NCI-H345 treated with DMSO at 0.1 percent for 48 hours (cell line): Measurements from ENCODE around the gene SUV39H2.
"Not testable (repeated sequence)": the region's sequence is repeated elsewhere in the genome, so short reads cannot be mapped to it uniquely, and the experiment has no call there.

ENCODE experiments used
- DNase-seq: peaks from one replicate; lab custom pipeline; 2025; ENCODE audit not compliant: unreplicated experiment; lab: John Stamatoyannopoulos, UW

The SUV39H2 gene

GRCh38 chr10:14873090-14873760 lies 5.4 kb upstream of the SUV39H2 start:
- no peak for DNase-seq

GRCh38 chr10:14875941-14876340 lies 2.7 kb upstream of the SUV39H2 start:
- DNase-seq = no peak

GRCh38 chr10:14876764-14877163 lies 1.9 kb upstream of the SUV39H2 start:
- DNase-seq = no peak

- no peak for DNase-seq
These were observed 660 bp downstream of the SUV39H2 start for GRCh38 chr10:14879124-14879927.

- no peak for DNase-seq
These were observed 1.2 kb downstream of the SUV39H2 start for GRCh38 chr10:14879928-14880193.

- DNase-seq = no peak
These were observed 1.6 kb downstream of the SUV39H2 start for GRCh38 chr10:14880229-14880628.

- DNase-seq = no peak
These were observed 5.4 kb downstream of the SUV39H2 start for GRCh38 chr10:14884082-14884481.

DNA sequence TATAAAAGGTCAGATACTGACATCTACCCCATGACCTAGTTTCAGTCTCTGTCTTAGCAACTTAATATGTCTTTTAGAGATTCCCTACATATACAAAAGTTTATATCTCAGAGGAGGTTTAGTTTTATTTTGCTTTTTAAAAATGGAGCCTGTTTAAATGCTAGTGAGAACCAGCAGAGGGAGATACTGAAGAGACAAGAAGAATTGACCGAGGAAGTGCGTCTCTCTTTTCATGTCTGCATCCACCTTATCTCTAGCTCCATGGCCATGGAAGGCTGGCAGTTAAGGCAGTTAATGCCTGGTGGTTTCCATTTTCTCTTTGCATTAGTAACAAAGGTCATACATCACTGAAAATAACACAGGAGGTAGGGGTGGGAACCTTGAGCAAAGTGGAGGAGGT lies 10.7 kb downstream of the SUV39H2 start:
- no peak for DNase-seq

- no peak for DNase-seq
These were observed 12.5 kb downstream of the SUV39H2 start for GRCh38 chr10:14891151-14891550.

DNA sequence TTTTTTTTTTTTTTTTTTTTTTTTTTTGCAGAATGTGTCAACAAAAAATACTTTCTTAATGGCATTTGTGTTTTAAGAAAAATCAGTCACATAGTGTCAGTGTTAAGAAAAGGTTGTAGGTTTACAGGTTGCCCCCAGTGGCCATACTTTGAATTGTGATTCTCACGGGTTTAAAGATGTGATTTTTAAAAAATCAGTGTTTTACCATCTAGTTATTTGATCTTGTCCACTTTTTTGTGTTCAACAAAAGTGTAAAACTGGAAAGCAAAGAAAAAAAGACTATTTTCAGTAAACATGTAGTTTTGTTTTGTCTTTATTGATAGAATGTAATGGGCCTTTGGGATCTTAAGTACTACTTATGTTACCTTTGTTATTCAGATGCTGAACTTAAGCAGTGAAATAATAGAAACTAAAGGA lies 25.7 kb downstream of the SUV39H2 start:
- DNase-seq = no peak

GRCh38 chr10:14904864-14905263 lies 26.2 kb downstream of the SUV39H2 start:
- DNase-seq = no peak

- DNase-seq = no peak
These were observed 27.2 kb downstream of the SUV39H2 start for GRCh38 chr10:14905890-14906289.

DNA sequence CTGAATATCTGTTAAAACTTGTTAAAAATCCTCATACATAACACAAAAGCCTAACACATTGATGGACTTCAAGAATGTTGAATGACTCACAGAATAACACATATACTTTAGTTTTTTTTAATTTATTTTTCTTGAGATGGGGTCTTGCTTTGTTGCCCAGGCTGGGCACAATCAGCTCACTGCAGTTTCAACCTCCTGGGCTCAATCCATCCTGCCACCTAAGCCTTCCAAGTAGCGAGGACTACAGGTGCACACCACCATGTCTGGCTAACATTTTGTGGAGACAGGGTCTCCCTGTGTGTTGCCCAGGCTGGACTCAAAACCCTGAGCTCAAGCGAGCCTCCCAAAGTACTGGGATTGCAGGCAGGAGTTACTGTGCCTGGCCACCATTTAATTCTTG lies 28.1 kb downstream of the SUV39H2 start:
- no peak for DNase-seq

GRCh38 chr10:14907591-14907990 lies 28.9 kb downstream of the SUV39H2 start:
- not testable (repeated sequence) for DNase-seq

DNA sequence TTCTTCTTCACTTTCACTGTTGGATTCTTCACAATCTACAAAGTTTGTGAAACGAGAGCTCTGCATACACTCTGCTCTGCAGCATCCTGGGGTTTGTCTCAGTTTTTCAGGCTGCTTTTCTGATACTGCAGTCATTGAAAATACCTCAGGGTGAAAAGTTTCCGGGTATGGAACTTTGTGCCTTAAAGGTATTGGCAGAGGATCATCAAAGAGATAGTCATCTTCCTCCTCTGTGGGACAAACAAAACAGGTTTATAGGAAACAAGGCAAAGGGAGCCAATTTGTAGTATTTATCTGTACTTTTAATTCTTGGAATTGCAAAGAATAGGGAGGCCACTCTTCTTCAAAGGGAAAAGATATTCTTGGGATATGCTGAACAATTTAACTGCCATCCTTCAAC lies 30.4 kb downstream of the SUV39H2 start:
- DNase-seq = no peak

DNA sequence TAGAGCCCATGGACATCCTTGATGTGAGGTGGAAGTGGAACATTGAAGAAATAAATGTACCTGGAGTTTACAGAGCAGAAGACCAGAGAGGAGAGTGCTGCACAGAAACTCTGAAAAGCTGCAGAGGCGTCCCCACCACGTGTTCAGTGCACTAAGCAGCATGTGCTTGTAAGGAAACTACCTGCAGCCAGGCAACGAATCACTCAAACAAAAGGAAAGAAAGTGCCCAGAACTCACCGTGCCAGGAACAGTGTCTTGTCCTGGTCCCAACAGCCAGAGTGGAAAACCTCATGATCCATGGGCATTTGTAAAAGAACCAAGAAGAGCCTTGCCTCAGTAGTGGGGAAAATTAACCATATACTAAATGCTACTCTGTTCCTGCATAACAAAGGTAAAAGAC lies 32.3 kb downstream of the SUV39H2 start:
- DNase-seq = no peak

- no peak for DNase-seq
These were observed 33.1 kb downstream of the SUV39H2 start for GRCh38 chr10:14911801-14912200.

DNA sequence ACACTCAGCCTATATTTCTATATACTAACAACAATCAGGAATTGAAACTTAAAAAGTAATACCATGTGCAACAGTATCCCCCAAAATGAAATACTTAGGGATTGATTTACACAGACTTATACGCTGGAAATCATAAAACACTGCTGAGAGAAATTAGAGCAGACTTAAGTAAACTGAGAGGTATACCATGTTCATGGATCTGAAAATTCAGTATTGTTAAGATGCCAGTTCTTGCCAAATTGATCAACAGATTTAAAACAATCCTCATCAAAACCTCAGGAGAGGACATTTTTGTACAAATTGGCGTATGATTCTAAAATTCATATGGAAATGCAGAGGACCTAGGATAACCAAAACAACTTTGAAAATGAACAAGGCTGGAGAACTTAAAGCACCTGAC lies 37.9 kb downstream of the SUV39H2 start:
- DNase-seq = no peak

DNA sequence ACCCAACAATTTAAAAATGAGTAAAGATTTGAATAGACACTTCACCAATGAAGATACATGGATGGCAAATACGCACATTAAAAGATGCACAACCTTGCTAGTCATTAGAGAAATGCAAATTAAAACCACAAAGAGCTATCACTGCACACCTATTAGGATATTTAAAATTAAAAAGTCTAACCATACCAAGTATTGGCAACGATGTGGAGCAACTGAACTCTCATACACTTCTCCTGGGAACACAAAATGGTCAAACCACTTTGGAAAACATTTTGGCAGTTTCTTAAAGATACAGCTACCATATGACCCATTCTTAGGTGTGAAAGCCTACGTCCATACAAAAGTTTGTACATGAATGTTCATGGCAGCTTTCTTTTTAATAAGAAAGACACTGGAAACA lies 39.2 kb downstream of the SUV39H2 start:
- no peak for DNase-seq

- DNase-seq = no peak
These were observed 40.3 kb downstream of the SUV39H2 start for GRCh38 chr10:14918964-14919363.

DNA sequence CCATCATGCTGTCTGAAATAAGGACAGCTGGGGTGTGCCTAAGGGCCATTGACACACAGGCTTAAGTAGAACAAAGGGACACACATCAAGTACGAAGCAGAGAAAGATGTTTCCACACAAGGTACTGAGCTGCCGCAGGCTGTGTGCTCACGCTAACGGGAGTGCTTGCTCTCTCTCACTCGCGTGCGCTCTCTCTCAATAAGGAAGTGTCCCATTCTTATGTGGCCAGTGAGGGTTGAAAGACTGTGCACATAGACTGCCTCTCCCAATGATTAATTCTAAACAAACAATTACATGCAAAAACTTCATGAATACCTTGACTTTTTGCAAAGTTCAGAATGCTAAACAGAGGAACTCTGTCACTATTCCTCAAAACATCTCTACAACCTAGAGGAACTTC lies 45.3 kb downstream of the SUV39H2 start:
- DNase-seq = no peak

DNA sequence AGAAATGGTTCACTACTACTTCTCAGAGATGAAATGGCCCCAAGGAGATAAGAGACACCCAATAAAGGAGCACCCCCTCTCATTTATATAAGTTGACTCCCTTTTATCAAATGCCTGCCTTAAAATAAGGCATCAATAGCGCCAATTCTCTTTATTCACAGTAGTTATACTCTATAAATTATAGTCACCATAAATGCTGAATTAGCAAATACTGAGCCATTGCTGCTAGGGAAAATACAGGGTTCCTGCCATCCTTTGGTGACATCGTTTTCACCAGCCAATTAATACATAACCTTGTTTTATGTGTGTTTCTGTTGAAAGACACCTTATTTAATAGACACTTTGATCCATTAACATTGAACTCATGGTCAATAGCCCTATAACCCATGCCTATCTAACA lies 46.6 kb downstream of the SUV39H2 start:
- DNase-seq = no peak

DNA sequence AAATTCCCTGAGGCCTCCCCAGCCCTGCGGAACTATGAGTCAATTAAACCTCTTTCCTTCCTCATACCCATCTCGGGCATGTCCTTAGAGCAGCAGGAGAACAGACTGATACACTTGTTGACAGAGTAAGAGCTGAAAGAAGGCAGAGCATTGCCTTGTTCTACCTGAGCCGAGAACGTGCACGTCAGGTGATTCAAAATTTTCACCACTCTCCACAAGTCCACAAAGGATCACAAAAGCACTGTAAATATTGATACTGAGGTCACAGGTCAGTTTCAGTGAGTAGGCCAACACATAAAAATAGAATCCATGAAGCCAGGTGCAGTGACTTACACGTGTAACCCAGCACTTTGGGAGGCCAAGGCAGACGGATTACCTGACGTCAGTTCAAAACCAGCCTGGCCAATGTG lies 47.4 kb downstream of the SUV39H2 start:
- no peak for DNase-seq
